GM12878 (cell line): ENCODE results near the gene UFSP2. TPM values are rescaled to one million over a fixed set of nuclear protein-coding genes. Genes with fewer than 3 reads are reported as not detected.

Experiments used
- ATAC-seq: fragments of 200-7000 bp; cut with Tn5 transposase; 3 replicates; pipeline ENCODE4 v1.9.1; 2020; ENCODE audit warnings: mild to moderate bottlenecking, moderate library complexity
- BruUV-seq: library from RNA; stranded (reverse); fragments of 400-500 nt; replicated peaks from 2 replicates; lab custom pipeline; 2021; lab: Mats Ljungman, UMichigan
- CTCF ChIA-PET: fragments of 300-600 bp; sonication (Branson Sonifier 250); formaldehyde crosslinking; extraction: SDS; loops from one replicate; lab custom pipeline; 2021; ENCODE audit warnings: inconsistent platforms; lab: Yijun Ruan, JAX
- POLR2A ChIA-PET: fragments of 350-600 bp; formaldehyde crosslinking; extraction: SDS; loops from one replicate; lab custom pipeline; 2021; ENCODE audit warnings: inconsistent platforms; lab: Charles Lee
- RAD21 ChIA-PET: fragments of 300-600 bp; sonication (Branson Sonifier 250); formaldehyde crosslinking; loops from one replicate; lab custom pipeline; 2023; ENCODE audit warnings: antibody characterized with exemption; ENCODE audit not compliant: unreplicated experiment; lab: Charles Lee
- SMC1A ChIA-PET: fragments of 300-600 bp; sonication (Branson Sonifier 250); formaldehyde crosslinking; loops from one replicate; lab custom pipeline; 2023; ENCODE audit not compliant: unreplicated experiment, uncharacterized antibody; lab: Charles Lee
- DNase-seq: peaks from one replicate; pipeline ENCODE4 v3.0.0-alpha.2; 2011; ENCODE audit warnings: low read depth, low spot score
- FAIRE-seq: peaks from 3 replicates; lab custom pipeline; 2011; peaks lifted over from hg19 to GRCh38; lab: Jason Lieb, UNC
- H2AFZ ChIP-seq: 2 replicates; pipeline ENCODE4 v1.6.0; 2011; ENCODE audit warnings: low read depth, low read length, control low read depth; ENCODE audit not compliant: control insufficient read depth
- H3K27ac ChIP-seq: 2 replicates; pipeline ENCODE4 v1.5.1; 2011; ENCODE audit warnings: control low read depth; ENCODE audit not compliant: control insufficient read depth, insufficient read depth
- H3K27me3 ChIP-seq, 2 experiments: replicated peaks in 1 of 2; 2 replicates each; pipeline versions ENCODE4 v1.6.0 to v1.6.1; 2011; ENCODE audit warnings: low read length in 1 of 2; ENCODE audit not compliant: control insufficient read depth in 2 of 2, insufficient read depth in 2 of 2
- H3K36me3 ChIP-seq, 2 experiments: 2 replicates each; pipeline ENCODE4 v1.5.1; 2011; ENCODE audit warnings: low read length in 1 of 2; ENCODE audit not compliant: control insufficient read depth in 2 of 2, insufficient read depth in 2 of 2
- H3K4me1 ChIP-seq: 2 replicates; pipeline ENCODE4 v1.6.1; 2011; ENCODE audit warnings: mild to moderate bottlenecking, low read length, moderate library complexity, mixed read lengths; ENCODE audit not compliant: control insufficient read depth, insufficient read depth
- H3K4me2 ChIP-seq: 2 replicates; pipeline ENCODE4 v1.6.0; 2011; ENCODE audit warnings: control low read depth; ENCODE audit not compliant: control insufficient read depth, insufficient read depth
- H3K4me3 ChIP-seq: fragments of 200-600 bp; sonication (generic); 2 replicates; pipeline ENCODE4 v1.5.1; 2016
- H3K79me2 ChIP-seq: 2 replicates; pipeline ENCODE4 v1.6.0; 2011; ENCODE audit warnings: low read length; ENCODE audit not compliant: control insufficient read depth, insufficient read depth
- H3K9ac ChIP-seq: 2 replicates; pipeline ENCODE4 v1.8.0; 2011; ENCODE audit warnings: low read length, control low read depth, mixed read lengths; ENCODE audit not compliant: control insufficient read depth, insufficient read depth
- H3K9me3 ChIP-seq: replicated peaks from 3 replicates; pipeline ENCODE4 v1.5.1; 2011; ENCODE audit warnings: mild to moderate bottlenecking, low read length; ENCODE audit not compliant: control insufficient read depth, insufficient read depth
- H4K20me1 ChIP-seq: 2 replicates; pipeline ENCODE4 v1.6.0; 2011; ENCODE audit not compliant: control insufficient read depth, insufficient read depth
- CHD4 ChIP-seq: fragments of 200-600 bp; sonication (generic); IDR thresholded peaks from 2 replicates; pipeline ENCODE4 v1.6.1; 2016; ENCODE audit warnings: mild to moderate bottlenecking
- NBN ChIP-seq: fragments of 450-650 bp; IDR thresholded peaks from 2 replicates; pipeline ENCODE4 v1.6.1; 2016
- NFIC ChIP-seq: IDR thresholded peaks from 2 replicates; pipeline ENCODE4 v1.6.1; 2012; ENCODE audit warnings: low read depth, mild to moderate bottlenecking, inconsistent platforms, low read length, moderate library complexity
- PML ChIP-seq: IDR thresholded peaks from 2 replicates; pipeline ENCODE4 v1.6.1; 2012; ENCODE audit warnings: low read length, inconsistent platforms
- POLR2A ChIP-seq: IDR thresholded peaks from 2 replicates; pipeline ENCODE4 v1.6.1; 2011; ENCODE audit warnings: low read depth, mild to moderate bottlenecking, low read length
- POLR2AphosphoS5 ChIP-seq: IDR thresholded peaks from 2 replicates; pipeline ENCODE4 v1.6.1; 2011; ENCODE audit warnings: mild to moderate bottlenecking, low read length, inconsistent platforms
- SREBF1 ChIP-seq: IDR thresholded peaks from 2 replicates; pipeline ENCODE4 v1.6.1; 2012; ENCODE audit warnings: mild to moderate bottlenecking, low read length
- TAF1 ChIP-seq: IDR thresholded peaks from 2 replicates; pipeline ENCODE4 v1.6.1; 2011; ENCODE audit warnings: mild to moderate bottlenecking, low read depth, low read length, borderline replicate concordance
- ZZZ3 ChIP-seq: IDR thresholded peaks from 2 replicates; pipeline ENCODE4 v1.6.1; 2011; ENCODE audit warnings: low read depth; ENCODE audit not compliant: control insufficient read depth, insufficient read length
- WGBS: methylation state at CpG from one replicate; pipeline ENCODE4 v1.1.6; 2016; ENCODE audit warnings: low lambda C conversion rate; ENCODE audit not compliant: insufficient replicate concordance, insufficient coverage; ENCODE audit errors: missing lambda C conversion rate; 5-methylcytosine and 5-hydroxymethylcytosine counted together
- in situ Hi-C: fragments of 300-500 bp; cut with MboI; formaldehyde crosslinking; loops from 9 replicates; pipeline ENCODE4 v1.14.3; 2018; ENCODE audit warnings: mixed read lengths
- intact Hi-C: fragments of 100-400 bp; cut with micrococcal nuclease; formaldehyde crosslinking; loops from one replicate; pipeline ENCODE4 v1.14.2; 2022; ENCODE audit not compliant: unreplicated experiment
- polyA plus RNA-seq, 11 experiments: library from polyadenylated mRNA; depleted of rRNA in 4 of 11; unstranded in 6 of 11; stranded (reverse) in 5 of 11; fragments of >200 nt; fragmentation: Nextera tagmentation in 4 of 11; fragmentation: Illumina TruSeq in 1 of 11; extraction: Ambion mirVana in 4 of 11; extraction: Trizol in 1 of 11; gene quantifications; 1 replicate in 1 of 11; 2 replicates in 10 of 11; pipeline versions ENCODE4 v1.2.1 to v1.2.3, GENCODE V29; 2011 to 2016; ENCODE audit warnings: inconsistent platforms in 2 of 11, missing spikeins in 2 of 11, low read depth in 1 of 11
- total RNA-seq, 4 experiments: library from RNA; depleted of rRNA in 3 of 4; stranded (reverse); fragments of >200 nt in 3 of 4; fragmentation: Illumina TruSeq in 1 of 4; extraction: Trizol in 1 of 4; gene quantifications; 2 replicates each; pipeline versions ENCODE4 v1.2.1 to v1.2.3, GENCODE V29; 2013 to 2021

UFSP2 gene
- total and polyA plus RNA-seq, 10 of the 15 experiments (the other 5 are each of a cell fraction or from before 2014, with no cell fraction given) = 25.4 to 53.1 (median 37.7) TPM

DNA sequence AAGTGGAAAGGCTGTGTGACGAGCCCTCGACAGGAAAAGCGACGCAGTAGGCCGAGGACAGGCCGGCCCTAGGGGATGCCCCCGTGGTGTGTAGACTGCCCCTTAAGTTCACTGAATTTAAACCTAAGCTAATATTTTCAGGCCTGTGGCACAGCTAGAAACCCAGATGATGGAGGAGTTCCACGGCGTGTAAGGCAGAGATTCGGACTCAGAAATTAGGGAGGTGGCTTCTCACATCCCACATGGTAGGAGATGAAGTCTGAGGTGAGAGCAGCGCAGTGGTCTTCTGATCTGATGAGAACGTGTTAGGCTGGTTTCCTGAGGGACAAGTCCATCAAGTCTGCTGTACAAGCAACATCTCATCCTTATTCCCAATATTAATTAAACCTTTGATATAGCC, 37.8 kb downstream of the UFSP2 start:
- no peak for ATAC-seq
- Histone ChIP-seq H3K79me2 (no peaks in the 10 kb centered on the region), H4K20me1 (no peaks in the 10 kb centered on the region), H3K27ac (no peak overlapping the region), H3K4me3 (no peak overlapping the region), H3K9ac (no peak overlapping the region), H3K36me3 (no peaks in the 10 kb centered on the region), H3K27me3 (no peaks in the 10 kb centered on the region), H3K4me2 (no peak overlapping the region), H2AFZ (no peak overlapping the region), H3K4me1 (0 out of 2 replicates have a peak, but pooled peaks cover 3% of the 10 kb centered on the region), H3K9me3 (no peaks in the 10 kb centered on the region)
- ChIA-PET RAD21 (no interaction called here), SMC1A (interaction anchor here (1.9 kb wide), 1 partner anchor 11 kb away, joined by 4 read pairs; no protein-coding TSS in a partner anchor), POLR2A (no interaction called here), CTCF (no interaction called here)
- intact Hi-C loops (no loop called here), in situ Hi-C loops (no loop called here)
- no peak for DNase-seq
- no peak for FAIRE-seq
- BruUV-seq = no TSS peak
- peak; percentile 40; the same call in 1 of the 2 replicates for TF ChIP-seq POLR2AphosphoS5
- TF ChIP-seq POLR2A = peak; percentile 30; the same call in 1 of the 2 replicates
- TF ChIP-seq ZZZ3 = no peak
- WGBS = 95% methylated on average over 12 of the region's 12 CpGs

DNA sequence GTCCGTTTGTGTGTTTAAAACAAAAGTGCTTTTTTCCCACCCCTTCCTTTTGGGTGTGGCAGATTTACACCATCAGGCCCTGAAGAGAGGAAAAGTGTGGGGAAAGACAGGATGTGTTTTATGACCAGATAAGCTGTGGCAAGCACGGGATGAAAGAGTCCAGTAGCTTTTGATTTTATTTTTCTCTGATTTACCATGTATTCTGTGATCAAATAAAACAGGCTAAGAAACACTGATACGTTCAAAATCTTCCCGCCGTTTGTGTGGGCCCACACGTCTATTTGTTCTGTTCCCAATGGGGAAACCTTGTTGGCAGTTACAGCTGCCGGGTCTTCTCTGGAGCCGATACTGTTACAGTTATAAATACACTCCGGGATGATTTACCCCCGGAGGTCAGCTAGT, 40.8 kb downstream of the UFSP2 start:
- TF ChIP-seq NFIC = no peak
- no peak for TF ChIP-seq NBN
- no peak for TF ChIP-seq SREBF1
- no peak for TF ChIP-seq PML
- TF ChIP-seq CHD4 = no peak
- TF ChIP-seq TAF1 = no peak
- DNase-seq = no peak
- no peak overlapping the region; the same call in 1 of the 2 replicates for H3K27ac ChIP-seq
- no peaks in the 10 kb centered on the region for H4K20me1 ChIP-seq
- H3K4me3 ChIP-seq = no peak overlapping the region
- H3K4me1 ChIP-seq = no peaks in the 10 kb centered on the region
- no peaks in the 10 kb centered on the region for H3K36me3 ChIP-seq
- no peaks in the 10 kb centered on the region for H3K27me3 ChIP-seq
- H3K4me2 ChIP-seq = no peak overlapping the region
- no peaks in the 10 kb centered on the region for H3K79me2 ChIP-seq
- no TSS peak for BruUV-seq
- ChIA-PET CTCF (interaction anchor here (1.3 kb wide), 1 partner anchor 10 kb away, joined by 6 read pairs; the partner anchor contains the start of gene LRP2BP), SMC1A (interaction anchor here (0.7 to 1.9 kb wide), 4 partner anchors 8 to 230 kb away, joined by 3 to 9 read pairs (median 4); partner anchors contain the start of gene LRP2BP), POLR2A (interaction anchor here (0.7 to 1.3 kb wide), 3 partner anchors 19 to 32 kb away, joined by 3 to 4 read pairs (median 3); no protein-coding TSS in a partner anchor), RAD21 (interaction anchor here (0.9 kb wide), 1 partner anchor 9 kb away, joined by 4 read pairs; no protein-coding TSS in a partner anchor)
- H3K9me3 ChIP-seq = no peaks in the 10 kb centered on the region; the same call in 2 of the 3 replicates
- no peak overlapping the region for H3K9ac ChIP-seq
- no peak overlapping the region for H2AFZ ChIP-seq
- no peak for FAIRE-seq
- intact Hi-C loops = no loop called here
- in situ Hi-C loops = no loop called here
- ATAC-seq = no peak
- WGBS = 69% methylated on average over 9 of the region's 10 CpGs
